Pancreas (tissue), 10 donors: Measurements from ENCODE around the gene AQP2. TPM values are rescaled to one million over a fixed set of nuclear protein-coding genes. Genes with fewer than 3 reads are reported as not detected.

ENCODE experiments used
- ATAC-seq, 4 donors: fragments of 200-7000 bp; cut with Tn5 transposase; one replicate each; pipeline versions ENCODE4 v1.8.0 to v1.9.1; 2020; ENCODE audit warnings: mild to moderate bottlenecking in 4 of 4, moderate library complexity in 4 of 4
- DNase-seq, 6 donors: peaks; one replicate each; pipeline ENCODE4 v3.0.0-alpha.2; 2020
- FAIRE-seq: peaks from 2 replicates; lab custom pipeline; 2012; peaks lifted over from hg19 to GRCh38; lab: Jason Lieb, UNC
- H3K27ac ChIP-seq, 4 donors: fragments of 200-600 bp; sonication (generic); 1 replicate in 3 of 4; 2 replicates in 1 of 4; pipeline versions ENCODE4 v1.5.0 to v1.8.0; 2020
- H3K27me3 ChIP-seq, 4 donors: fragments of 200-600 bp; one replicate each; pipeline ENCODE4 v1.8.0; 2021
- H3K36me3 ChIP-seq, 3 donors: fragments of 200-600 bp; sonication (generic) in 1 of 3; one replicate each; pipeline versions ENCODE4 v1.5.0 to v1.8.0; 2020 to 2021
- H3K4me1 ChIP-seq, 3 donors: fragments of 200-600 bp; one replicate each; pipeline ENCODE4 v1.8.0; 2021
- H3K4me3 ChIP-seq, 4 donors: fragments of 200-600 bp; sonication (generic) in 2 of 4; one replicate each; pipeline versions ENCODE4 v1.5.0 to v1.8.0; 2020 to 2021
- H3K9me3 ChIP-seq, 4 donors: fragments of 200-600 bp; one replicate each; pipeline ENCODE4 v1.8.0; 2021
- CTCF ChIP-seq, 4 donors: fragments of 200-600 bp; sonication (generic) in 3 of 4; IDR thresholded peaks; one replicate each; pipeline versions ENCODE4 v1.5.0 to v1.8.0; 2021; ENCODE audit warnings: antibody characterized with exemption in 4 of 4
- WGBS, 2 donors: extraction: QIAGEN DNeasy Blood & Tissue Kit; methylation state at CpG; one replicate each; pipeline ENCODE4 v1.1.7; 2013; 5-methylcytosine and 5-hydroxymethylcytosine counted together
- intact Hi-C, 3 donors: fragments of 100-400 bp; cut with DNase I; formaldehyde crosslinking; loops; one replicate each; pipeline versions ENCODE4 v1.11.1 to v1.14.2; 2022
- polyA plus RNA-seq, 2 donors: library from polyadenylated mRNA; stranded (reverse); fragments of 200-250 nt; gene quantifications; one replicate each; pipeline ENCODE4 v1.2.3, GENCODE V29; 2013
- total RNA-seq, 6 donors: library from RNA; stranded (reverse); fragmentation: NEBNext Ultra II Directional in 4 of 6; extraction: Animal tissue kit (Norgen Biotek cat#: 25700) in 4 of 6; gene quantifications; one replicate each; pipeline versions ENCODE4 v1.2.1 to v1.2.4, GENCODE V29; 2021 to 2023
- donor health status: healthy with polysubstance abuse.
- donor health status: DM: no; HTN: no; CAD: no; lungs with moderate emphysema.
- donor health status: DM: no; HTN: no; CAD: no.
- donor health status: control.
- donor health status: control.
- donor health status: Bipolar disorder and iron deficiency.
- donor health status: DM: yes; HTN: yes; CAD: no.
- donor health status: DM: no; HTN: no; CAD: no.
- donor health status: DM: no; HTN: no; CAD: no.
- donor health status: DM: yes; HTN: yes; CAD: no.

AQP2 gene
- total and polyA plus RNA-seq, 8 donors: 0.06 to 0.31 (median 0.12) TPM; not detected in 5

- Histone ChIP-seq H3K4me3 (no peak overlapping the region), H3K36me3 (no peaks in the 10 kb centered on the region), H3K9me3 (no peaks in the 10 kb centered on the region), H3K27me3 (no peaks in the 10 kb centered on the region), H3K27ac (no peak overlapping the region), H3K4me1 (no peaks in the 10 kb centered on the region)
- intact Hi-C loops: loop anchor here in 2 of 3 donors (5.0 kb wide), 2 partner anchors 83 to 88 kb away; partner anchors contain the start of gene ASIC1 (in 1 of the 2)
- WGBS, 2 donors: 58 to 74% methylated on average over 8 of the region's 8 CpGs
- no peak for TF ChIP-seq CTCF (IDR thresholded peaks at IDR 0.05)
- peak in 1 of 4 donors; percentile 35 for ATAC-seq
- no peak for DNase-seq
- no peak for FAIRE-seq
Measured at GRCh38 chr12:49974677-49975317, 24.3 kb downstream of the AQP2 start.

GRCh38 chr12:49975318-49975761 is 24.8 kb downstream of the AQP2 start:
- H3K4me1 ChIP-seq: no peaks in the 10 kb centered on the region
- no peak overlapping the region for H3K4me3 ChIP-seq
- 74 to 81% methylated on average over 17 of the region's 17 CpGs for WGBS, 2 donors
- no peaks in the 10 kb centered on the region for H3K9me3 ChIP-seq
- FAIRE-seq: no peak
- H3K27me3 ChIP-seq: no peaks in the 10 kb centered on the region
- intact Hi-C loops: no loop called here
- DNase-seq: no peak
- H3K36me3 ChIP-seq: no peaks in the 10 kb centered on the region
- H3K27ac ChIP-seq: no peak overlapping the region
- ATAC-seq: no peak
- no peak for TF ChIP-seq CTCF (IDR thresholded peaks at IDR 0.05)

DNA sequence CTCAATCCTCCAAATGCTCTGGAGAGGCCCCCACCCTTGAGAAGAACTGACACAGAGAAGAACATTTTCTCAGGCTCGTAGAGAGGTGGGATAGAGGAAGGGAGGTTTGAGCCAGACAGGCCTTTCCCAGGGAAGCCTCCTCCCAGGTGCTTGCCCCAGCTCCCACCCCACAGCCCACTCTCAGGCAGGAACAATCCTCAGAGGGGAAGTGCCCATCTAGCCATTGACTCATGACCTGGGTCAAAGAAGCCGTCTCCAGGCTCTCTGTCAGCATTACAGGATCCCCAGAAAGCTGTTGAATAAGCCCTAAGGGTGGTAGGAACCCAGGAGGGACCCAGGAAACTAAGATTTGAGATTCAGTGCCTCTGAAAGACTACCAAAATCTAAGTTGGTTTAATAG is 26.0 kb downstream of the AQP2 start:
- no peaks in the 10 kb centered on the region for H3K9me3 ChIP-seq
- TF ChIP-seq CTCF (IDR thresholded peaks at IDR 0.05): no peak
- H3K4me3 ChIP-seq: no peak overlapping the region
- no peaks in the 10 kb centered on the region for H3K36me3 ChIP-seq
- H3K4me1 ChIP-seq: no peaks in the 10 kb centered on the region
- FAIRE-seq (no peak), ATAC-seq (no peak), DNase-seq (no peak)
- intact Hi-C loops: no loop called here
- no peaks in the 10 kb centered on the region for H3K27me3 ChIP-seq
- H3K27ac ChIP-seq: no peak overlapping the region
- WGBS, 2 donors: 81 to 88% methylated on average over 2 of the region's 2 CpGs

GRCh38 chr12:49978125-49978524 is 27.6 kb downstream of the AQP2 start:
- intact Hi-C loops: no loop called here
- H3K4me3 ChIP-seq: no peak overlapping the region

More at GRCh38 chr12:49978125-49978524, 27.6 kb downstream of the AQP2 start:
- no peak for ATAC-seq
- no peak for DNase-seq
- WGBS, 2 donors: 47 to 48% methylated on average over 4 of the region's 4 CpGs
- FAIRE-seq: no peak
- H3K36me3 ChIP-seq: no peaks in the 10 kb centered on the region
- H3K27ac ChIP-seq: no peak overlapping the region
- no peaks in the 10 kb centered on the region for H3K27me3 ChIP-seq
- H3K4me1 ChIP-seq: no peaks in the 10 kb centered on the region
- TF ChIP-seq CTCF (IDR thresholded peaks at IDR 0.05): no peak
- H3K9me3 ChIP-seq: no peaks in the 10 kb centered on the region
